Endothelial cell of umbilical vein (primary cell): Measurements from ENCODE around the gene UBASH3B. TPM values are rescaled to one million over a fixed set of nuclear protein-coding genes. Genes with fewer than 3 reads are reported as not detected.

Experiments
- BruUV-seq: library from RNA; stranded (reverse); fragments of 400-500 nt; replicated peaks from 2 replicates; lab custom pipeline; 2021; lab: Mats Ljungman, UMichigan
- CTCF ChIA-PET: fragments of 300-600, 350-600 bp; sonication (Branson Sonifier 250); formaldehyde crosslinking; loops from one replicate; lab custom pipeline; 2021; ENCODE audit warnings: antibody characterized with exemption, inconsistent platforms; lab: Charles Lee
- POLR2A ChIA-PET: fragments of 300-600, 350-600 bp; sonication (Branson Sonifier 250); formaldehyde crosslinking; loops from one replicate; lab custom pipeline; 2021; ENCODE audit warnings: antibody characterized with exemption, inconsistent platforms; lab: Charles Lee
- DNase-seq: peaks from one replicate; pipeline ENCODE4 v3.0.0-alpha.2; 2011; ENCODE audit warnings: low read depth, low spot score
- FAIRE-seq: peaks from 2 replicates; lab custom pipeline; 2011; peaks lifted over from hg19 to GRCh38; lab: Jason Lieb, UNC
- H2AFZ ChIP-seq: 2 replicates; pipeline ENCODE4 v1.6.0; 2012; ENCODE audit warnings: low read depth, low read length, control low read depth, inconsistent platforms
- H3K27ac ChIP-seq: 2 replicates; pipeline ENCODE4 v1.5.1; 2011; ENCODE audit warnings: low read depth, mild to moderate bottlenecking, control low read depth, low read length, moderate library complexity; ENCODE audit not compliant: insufficient read depth
- H3K27me3 ChIP-seq, 2 experiments: 2 replicates each; pipeline versions ENCODE4 v1.6.0 to v1.6.1; 2011; ENCODE audit warnings: low read length in 2 of 2, mixed read lengths in 1 of 2; ENCODE audit not compliant: control insufficient read depth in 2 of 2, insufficient read depth in 2 of 2
- H3K36me3 ChIP-seq, 2 experiments: 2 replicates in 1 of 2; 3 replicates in 1 of 2; pipeline ENCODE4 v1.5.1; 2011; ENCODE audit warnings: low read length in 2 of 2, mild to moderate bottlenecking in 1 of 2, moderate library complexity in 1 of 2; ENCODE audit not compliant: control insufficient read depth in 2 of 2, insufficient read depth in 2 of 2; ENCODE audit errors: extremely low read depth in 1 of 2
- H3K4me1 ChIP-seq: 3 replicates; pipeline ENCODE4 v1.5.1; 2011; ENCODE audit warnings: mild to moderate bottlenecking, low read length; ENCODE audit not compliant: control insufficient read depth, insufficient read depth; ENCODE audit errors: extremely low read depth
- H3K4me2 ChIP-seq: 2 replicates; pipeline ENCODE4 v1.6.1; 2011; ENCODE audit warnings: low read length, control low read depth, mixed read lengths; ENCODE audit not compliant: insufficient read depth
- H3K4me3 ChIP-seq, 3 experiments: fragments of 200-600 bp in 1 of 3; sonication (generic), shearing (Covaris generic) in 1 of 3; replicated peaks in 1 of 3; 2 replicates each; pipeline ENCODE4 v1.5.1; 2011 to 2016; ENCODE audit warnings: control low read depth in 3 of 3, low read length in 3 of 3, mild to moderate bottlenecking in 2 of 3, inconsistent platforms in 1 of 3, low read depth in 1 of 3, moderate library complexity in 1 of 3; ENCODE audit not compliant: insufficient read depth in 1 of 3
- H3K79me2 ChIP-seq: 2 replicates; pipeline ENCODE4 v1.6.0; 2012; ENCODE audit warnings: low read length, inconsistent platforms; ENCODE audit not compliant: control insufficient read depth, insufficient read depth
- H3K9ac ChIP-seq: replicated peaks from 2 replicates; pipeline ENCODE3; 2011; ENCODE audit warnings: low read length, control low read depth; ENCODE audit not compliant: insufficient read depth; ENCODE audit errors: extremely low read depth
- H3K9me1 ChIP-seq: replicated peaks from 3 replicates; pipeline ENCODE4 v1.6.0; 2011; ENCODE audit warnings: mild to moderate bottlenecking, low read length; ENCODE audit not compliant: control insufficient read depth, insufficient read depth; ENCODE audit errors: extremely low read depth
- H3K9me3 ChIP-seq: replicated peaks from 2 replicates; pipeline ENCODE4 v1.5.1; 2012; ENCODE audit warnings: low read length, inconsistent platforms; ENCODE audit not compliant: control insufficient read depth, insufficient read depth
- H4K20me1 ChIP-seq: replicated peaks from 2 replicates; pipeline ENCODE3; 2011; ENCODE audit warnings: mild to moderate bottlenecking, low read length; ENCODE audit not compliant: control insufficient read depth, insufficient read depth; ENCODE audit errors: extremely low read depth
- EZH2 ChIP-seq: IDR thresholded peaks from 2 replicates; pipeline ENCODE4 v1.6.1; 2012; ENCODE audit warnings: borderline replicate concordance, low read depth, mild to moderate bottlenecking, moderate library complexity, low read length, inconsistent platforms; ENCODE audit not compliant: severe bottlenecking
- FOS ChIP-seq: IDR thresholded peaks from 2 replicates; pipeline ENCODE4 v1.6.1; 2011; ENCODE audit warnings: mild to moderate bottlenecking, low read length, moderate library complexity, borderline replicate concordance; ENCODE audit not compliant: insufficient read depth
- GATA2 ChIP-seq: IDR thresholded peaks from 2 replicates; pipeline ENCODE4 v1.7.0; 2011; ENCODE audit warnings: low read depth, mild to moderate bottlenecking, moderate library complexity, mixed read lengths, low read length; ENCODE audit not compliant: insufficient read length, insufficient read depth
- JUN ChIP-seq: IDR thresholded peaks from 2 replicates; pipeline ENCODE4 v1.6.1; 2011; ENCODE audit warnings: borderline replicate concordance, low read depth; ENCODE audit not compliant: insufficient read length, insufficient read depth
- MYC ChIP-seq: IDR thresholded peaks from one replicate; pipeline ENCODE4 v1.6.1; 2011; ENCODE audit warnings: mild to moderate bottlenecking, low read depth, low read length
- POLR2A ChIP-seq: IDR thresholded peaks from 2 replicates; pipeline ENCODE4 v1.6.1; 2012; ENCODE audit warnings: low read depth, mild to moderate bottlenecking, control low read depth, low read length
- POLR2AphosphoS5 ChIP-seq: IDR thresholded peaks from 2 replicates; pipeline ENCODE4 v1.6.1; 2012; ENCODE audit warnings: low read depth, mild to moderate bottlenecking, control low read depth, low read length, moderate library complexity; ENCODE audit not compliant: insufficient read depth
- dilution Hi-C: fragments of 300-500 bp; cut with MboI; formaldehyde crosslinking; loops from one replicate; pipeline ENCODE4 v1.15.0; 2019; ENCODE audit warnings: low sequenced_read_pairs; ENCODE audit not compliant: extremely low pct_ligation_motif_present
- intact Hi-C: fragments of 100-400 bp; cut with micrococcal nuclease; formaldehyde crosslinking; loops from one replicate; pipeline ENCODE4 v1.10.0; 2022
- polyA plus RNA-seq, 4 experiments: library from polyadenylated mRNA; depleted of rRNA in 3 of 4; stranded (reverse) in 3 of 4; unstranded in 1 of 4; fragments of >200 nt; gene quantifications; 2 replicates each; pipeline versions ENCODE4 v1.2.1 to v1.2.3, GENCODE V29; 2011 to 2012; ENCODE audit warnings: missing spikeins in 1 of 4
- total RNA-seq: library from RNA; stranded (reverse); gene quantifications from 2 replicates; pipeline ENCODE4 v1.2.3, GENCODE V29; 2021
- TF ChIP-seq, protein P1 (sequence below): IDR thresholded peaks from 2 replicates; pipeline ENCODE4 v1.6.1; 2011; ENCODE audit not compliant: insufficient read depth, insufficient read length
- TF ChIP-seq, protein P2 (sequence below), 2 donors: IDR thresholded peaks; 1 replicate in 1 of 2; 2 replicates in 1 of 2; pipeline ENCODE4 v1.5.1; 2011; ENCODE audit warnings: low read length in 2 of 2, mild to moderate bottlenecking in 2 of 2, moderate library complexity in 2 of 2, control low read depth in 1 of 2, inconsistent platforms in 1 of 2, low read depth in 1 of 2; ENCODE audit not compliant: insufficient read depth in 1 of 2; ENCODE audit errors: extremely low read depth in 1 of 2

UBASH3B gene
- total and polyA plus RNA-seq, 2 donors (not counting 3 experiments of a cell fraction or from before 2014, with no cell fraction given) = 23.7 to 38.1 TPM

DNA sequence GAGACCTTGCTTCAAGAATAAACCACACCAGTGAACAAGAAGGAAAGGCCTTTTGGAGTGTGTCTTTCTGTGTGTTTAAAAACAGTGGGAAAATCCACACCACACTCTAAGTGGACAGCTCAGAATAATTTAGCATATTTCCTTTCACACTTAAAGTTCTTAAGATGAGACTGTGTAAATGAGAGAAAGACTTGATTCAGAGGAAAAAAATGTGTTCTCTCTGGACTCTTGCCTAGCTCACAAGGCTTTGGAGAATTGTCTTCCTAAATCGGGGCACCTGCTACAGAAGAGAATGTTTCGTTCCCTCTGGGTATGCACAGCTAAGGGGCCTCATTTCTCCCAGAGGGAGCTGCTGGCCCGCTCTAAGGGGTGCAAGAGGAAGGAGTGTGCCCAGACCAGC lies 154.3 kb downstream of the UBASH3B start:
- ChIA-PET POLR2A (interaction anchor here (0.7 kb wide), 1 partner anchor 535 kb away, joined by 3 read pairs; no protein-coding TSS in a partner anchor), CTCF (interaction anchor here (1.0 to 2.7 kb wide), 5 partner anchors 14 to 181 kb away, joined by 3 to 8 read pairs (median 3); no protein-coding TSS in a partner anchor)
- no peaks in the 10 kb centered on the region for H3K27me3 ChIP-seq
- FAIRE-seq (no peak), DNase-seq (no peak)
- H2AFZ ChIP-seq = no peak overlapping the region
- no peak overlapping the region for H3K9ac ChIP-seq
- no peak overlapping the region for H3K4me3 ChIP-seq
- intact Hi-C loops = loop anchor here (5.0 kb wide), 1 partner anchor 212 kb away; no protein-coding TSS in a partner anchor
- peaks cover 0 to 6% of the 10 kb centered on the region in 2 experiments for H3K36me3 ChIP-seq
- no peak overlapping the region for H3K27ac ChIP-seq
- no peaks in the 10 kb centered on the region for H4K20me1 ChIP-seq
- no peaks in the 10 kb centered on the region for H3K9me1 ChIP-seq
- TF ChIP-seq, protein P1, sequence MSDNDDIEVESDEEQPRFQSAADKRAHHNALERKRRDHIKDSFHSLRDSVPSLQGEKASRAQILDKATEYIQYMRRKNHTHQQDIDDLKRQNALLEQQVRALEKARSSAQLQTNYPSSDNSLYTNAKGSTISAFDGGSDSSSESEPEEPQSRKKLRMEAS = no peak
- TF ChIP-seq POLR2A = no peak
- TF ChIP-seq GATA2 = no peak
- TF ChIP-seq EZH2 = no peak
- no peak for TF ChIP-seq POLR2AphosphoS5
- TF ChIP-seq, protein P2, sequence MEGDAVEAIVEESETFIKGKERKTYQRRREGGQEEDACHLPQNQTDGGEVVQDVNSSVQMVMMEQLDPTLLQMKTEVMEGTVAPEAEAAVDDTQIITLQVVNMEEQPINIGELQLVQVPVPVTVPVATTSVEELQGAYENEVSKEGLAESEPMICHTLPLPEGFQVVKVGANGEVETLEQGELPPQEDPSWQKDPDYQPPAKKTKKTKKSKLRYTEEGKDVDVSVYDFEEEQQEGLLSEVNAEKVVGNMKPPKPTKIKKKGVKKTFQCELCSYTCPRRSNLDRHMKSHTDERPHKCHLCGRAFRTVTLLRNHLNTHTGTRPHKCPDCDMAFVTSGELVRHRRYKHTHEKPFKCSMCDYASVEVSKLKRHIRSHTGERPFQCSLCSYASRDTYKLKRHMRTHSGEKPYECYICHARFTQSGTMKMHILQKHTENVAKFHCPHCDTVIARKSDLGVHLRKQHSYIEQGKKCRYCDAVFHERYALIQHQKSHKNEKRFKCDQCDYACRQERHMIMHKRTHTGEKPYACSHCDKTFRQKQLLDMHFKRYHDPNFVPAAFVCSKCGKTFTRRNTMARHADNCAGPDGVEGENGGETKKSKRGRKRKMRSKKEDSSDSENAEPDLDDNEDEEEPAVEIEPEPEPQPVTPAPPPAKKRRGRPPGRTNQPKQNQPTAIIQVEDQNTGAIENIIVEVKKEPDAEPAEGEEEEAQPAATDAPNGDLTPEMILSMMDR (IDR thresholded peaks at IDR 0.05; ENCODE audit: extremely low read depth in 1 of 2, insufficient read depth in 1 of 2, low read depth in 1 of 2, low read length in 2 of 2) = no peak
- no peak for TF ChIP-seq JUN
- TF ChIP-seq FOS = no peak
- no peak for TF ChIP-seq MYC
- no peaks in the 10 kb centered on the region for H3K79me2 ChIP-seq
- BruUV-seq = no TSS peak
- dilution Hi-C loops = no loop called here
- no peaks in the 10 kb centered on the region for H3K4me1 ChIP-seq
- no peaks in the 10 kb centered on the region for H3K9me3 ChIP-seq
- no peak overlapping the region for H3K4me2 ChIP-seq
